Measurements from ENCODE around the gene COX11.
A peak's percentile ranks its signal among the peaks of the same experiment; 100 is the strongest.

COX11 gene, protein sequence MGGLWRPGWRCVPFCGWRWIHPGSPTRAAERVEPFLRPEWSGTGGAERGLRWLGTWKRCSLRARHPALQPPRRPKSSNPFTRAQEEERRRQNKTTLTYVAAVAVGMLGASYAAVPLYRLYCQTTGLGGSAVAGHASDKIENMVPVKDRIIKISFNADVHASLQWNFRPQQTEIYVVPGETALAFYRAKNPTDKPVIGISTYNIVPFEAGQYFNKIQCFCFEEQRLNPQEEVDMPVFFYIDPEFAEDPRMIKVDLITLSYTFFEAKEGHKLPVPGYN

DNA sequence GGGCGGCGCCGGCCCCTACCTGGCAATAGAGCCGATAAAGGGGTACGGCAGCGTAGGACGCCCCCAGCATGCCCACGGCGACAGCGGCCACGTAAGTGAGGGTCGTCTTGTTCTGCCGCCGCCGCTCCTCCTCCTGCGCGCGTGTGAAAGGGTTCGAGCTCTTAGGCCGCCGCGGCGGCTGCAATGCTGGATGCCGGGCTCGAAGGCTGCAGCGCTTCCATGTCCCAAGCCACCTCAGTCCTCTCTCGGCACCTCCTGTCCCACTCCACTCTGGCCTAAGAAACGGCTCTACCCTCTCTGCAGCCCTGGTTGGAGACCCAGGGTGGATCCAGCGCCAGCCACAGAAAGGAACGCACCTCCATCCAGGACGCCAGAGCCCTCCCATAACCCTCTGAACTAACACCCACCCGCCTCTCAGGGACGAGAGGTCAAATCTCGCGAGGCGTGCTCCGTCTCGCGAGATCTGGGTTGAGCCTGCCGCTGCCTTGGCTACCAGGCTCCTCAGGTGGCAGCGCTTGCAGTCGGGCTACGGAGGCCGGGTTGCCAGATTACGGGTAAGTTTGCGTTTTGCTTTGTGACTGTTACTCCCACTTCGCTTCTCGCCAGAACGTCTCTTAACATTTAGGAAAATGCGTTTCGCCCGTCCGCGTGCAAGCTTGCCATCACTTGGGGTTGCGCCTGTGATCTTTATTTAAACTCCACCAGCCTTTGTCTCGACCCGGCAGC is at the start of gene COX11, which contains the start of gene STXBP4:
Gene COX11 (minus strand): TSS at position 393 of the 726 bp plus-strand sequence. CDS start 8 bp downstream, at position 385.
Gene STXBP4 (plus strand): TSS at position 504 of the 726 bp plus-strand sequence. CDS start 17,455 bp downstream, outside the sequence.
- Mint-ChIP-seq H3K27ac (no peak within 1 kb of the TSS), H3K27me3 (no peaks in the 10 kb centered on the region), H3K36me3 (ENCODE audit: low read depth) (peaks cover 30% of the 10 kb centered on the region), H3K4me3 (no peak within 1 kb of the TSS), H3K4me1 (ENCODE audit: low read depth) (peaks cover 28% of the 10 kb centered on the region), H3K9me3 (no peaks in the 10 kb centered on the region)
- DNase-seq = peak; percentile 94

DNA sequence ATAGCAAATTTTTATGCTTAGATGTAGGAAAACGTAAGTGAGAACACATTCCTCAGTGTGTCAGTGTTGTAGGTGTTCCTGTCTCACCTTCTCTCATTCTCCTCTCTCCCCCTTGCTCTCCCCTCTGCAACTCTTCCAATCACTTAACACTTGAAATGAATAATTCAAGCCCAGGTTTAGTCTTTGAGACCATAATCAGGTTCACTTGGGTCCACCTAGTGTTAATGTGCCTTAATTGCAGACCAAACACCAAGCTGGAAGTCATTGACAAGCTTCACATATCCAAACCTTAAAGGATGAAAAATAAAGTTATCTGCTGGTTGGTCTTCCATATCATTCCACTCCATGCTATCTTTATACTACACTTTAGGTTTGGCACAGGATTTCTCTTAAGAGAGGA is 37.1 kb upstream of the COX11 start:
- Mint-ChIP-seq H3K4me3 (no peak overlapping the region), H3K27ac (no peak overlapping the region), H3K9me3 (no peaks in the 10 kb centered on the region), H3K36me3 (ENCODE audit: low read depth) (peaks cover 30% of the 10 kb centered on the region), H3K4me1 (ENCODE audit: low read depth) (no peaks in the 10 kb centered on the region), H3K27me3 (no peaks in the 10 kb centered on the region)
- DNase-seq = no peak

DNA sequence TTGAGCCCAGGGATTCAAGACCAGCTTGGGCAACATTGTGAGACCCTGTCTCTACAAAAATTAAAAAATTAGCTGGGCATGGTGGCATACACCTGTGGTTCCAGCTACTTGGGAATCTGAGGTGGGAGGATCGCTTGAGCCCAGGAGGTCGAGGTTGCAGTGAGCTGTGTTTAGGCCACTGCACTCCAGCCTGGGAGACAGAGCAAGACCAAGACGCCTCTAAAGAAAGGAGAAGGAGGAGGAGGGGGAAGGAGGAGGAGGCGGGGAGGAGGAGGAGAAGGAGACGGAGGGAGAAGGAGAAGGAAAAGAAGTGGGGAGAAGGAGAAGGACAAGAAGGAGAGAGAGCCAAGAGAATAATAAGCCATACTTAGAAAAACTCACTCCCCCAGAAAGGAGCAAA is 36.0 kb upstream of the COX11 start:
- Mint-ChIP-seq H3K27me3 (no peaks in the 10 kb centered on the region), H3K4me1 (ENCODE audit: low read depth) (no peaks in the 10 kb centered on the region), H3K9me3 (no peaks in the 10 kb centered on the region), H3K27ac (no peak overlapping the region), H3K36me3 (ENCODE audit: low read depth) (peaks cover 34% of the 10 kb centered on the region), H3K4me3 (no peak overlapping the region)
- DNase-seq = no peak

DNA sequence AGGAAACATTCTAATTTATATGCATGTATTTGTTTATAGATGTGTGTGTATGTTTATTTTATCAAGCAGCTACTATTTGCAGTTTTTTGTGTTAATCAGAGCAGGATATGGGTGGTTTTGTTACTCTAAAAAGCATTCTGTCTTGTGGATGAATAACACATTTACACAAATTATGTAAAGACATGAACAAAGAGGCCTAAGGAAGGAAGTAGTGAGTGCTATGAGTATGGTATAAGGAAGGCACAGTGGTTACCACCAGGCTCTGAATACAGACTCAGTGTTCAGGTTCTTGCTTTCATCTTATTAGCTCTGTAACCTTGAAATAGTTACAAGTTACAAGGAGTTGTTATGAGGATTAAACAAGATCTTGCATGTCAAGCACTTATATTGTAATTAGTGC is 34.0 kb upstream of the COX11 start:
- H3K27me3 Mint-ChIP-seq = no peaks in the 10 kb centered on the region
- H3K4me3 Mint-ChIP-seq = no peak overlapping the region
- no peak for DNase-seq
- H3K27ac Mint-ChIP-seq = no peak overlapping the region
- H3K36me3 Mint-ChIP-seq (ENCODE audit: low read depth) = peaks cover 26% of the 10 kb centered on the region
- H3K9me3 Mint-ChIP-seq = no peaks in the 10 kb centered on the region
- H3K4me1 Mint-ChIP-seq (ENCODE audit: low read depth) = no peaks in the 10 kb centered on the region

DNA sequence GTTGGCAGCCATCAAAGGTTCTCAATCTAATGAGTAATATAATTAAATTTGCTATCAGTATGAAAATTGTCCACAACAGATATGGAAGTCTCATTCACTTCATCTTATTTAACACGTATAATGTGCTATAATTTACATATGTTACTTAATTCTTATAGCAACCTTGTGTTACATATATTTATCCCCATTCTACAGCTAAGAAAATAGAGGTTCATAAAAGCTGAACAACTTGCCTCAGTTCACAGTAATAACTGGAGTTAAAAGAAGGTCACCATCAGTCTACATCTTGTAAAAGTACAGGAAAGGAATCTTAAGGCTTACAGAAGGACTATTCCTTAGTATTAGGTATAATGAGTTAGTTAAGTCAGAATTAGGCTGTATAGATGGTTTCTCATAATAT is 28.0 kb upstream of the COX11 start:
- H3K36me3 Mint-ChIP-seq (ENCODE audit: low read depth) = peaks cover 39% of the 10 kb centered on the region
- H3K27ac Mint-ChIP-seq = no peak overlapping the region
- DNase-seq = no peak
- H3K4me3 Mint-ChIP-seq = no peak overlapping the region
- no peaks in the 10 kb centered on the region for H3K4me1 Mint-ChIP-seq (ENCODE audit: low read depth)
- no peaks in the 10 kb centered on the region for H3K27me3 Mint-ChIP-seq
- no peaks in the 10 kb centered on the region for H3K9me3 Mint-ChIP-seq

DNA sequence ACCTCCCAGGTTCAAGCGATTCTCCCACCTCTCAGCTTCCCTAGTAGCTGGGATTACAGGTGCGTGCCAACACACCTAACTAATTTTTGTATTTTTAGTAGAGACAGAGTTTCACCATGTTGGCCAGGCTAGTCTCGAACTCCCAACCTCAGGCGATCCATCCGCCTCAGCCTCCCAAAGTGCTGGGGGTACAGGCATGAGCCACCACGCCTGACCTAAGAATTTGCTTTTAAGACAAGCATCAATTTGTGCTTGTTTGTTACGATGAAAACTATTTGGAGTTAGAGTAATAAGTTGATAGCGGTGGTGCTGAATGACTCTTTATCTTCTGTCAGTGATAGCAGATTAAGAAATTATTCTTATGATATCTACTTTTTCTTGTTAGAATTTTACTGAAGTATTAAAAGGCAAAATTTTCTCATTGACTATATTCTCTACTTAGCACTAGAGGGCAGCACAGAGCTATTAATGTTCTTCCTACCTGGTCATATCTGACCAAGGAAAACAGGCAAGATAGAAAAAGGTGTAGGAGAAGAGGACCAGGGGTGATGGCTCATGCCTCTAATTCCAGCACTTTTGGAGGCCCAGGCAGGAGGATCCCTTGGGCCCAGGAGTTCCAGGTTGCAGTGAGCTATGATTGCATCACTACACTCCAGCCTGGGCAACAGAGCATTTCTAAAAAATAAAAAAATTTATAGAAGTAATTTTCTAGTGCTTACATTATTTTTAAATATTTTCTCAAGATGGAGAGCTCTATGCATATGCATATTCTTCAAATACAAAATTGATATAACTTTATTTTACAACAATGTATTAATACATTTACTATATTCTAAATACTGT is 24.6 kb upstream of the COX11 start:
- Mint-ChIP-seq H3K4me1 (ENCODE audit: low read depth) (no peaks in the 10 kb centered on the region), H3K36me3 (ENCODE audit: low read depth) (peaks cover 19% of the 10 kb centered on the region), H3K27ac (no peak overlapping the region), H3K27me3 (no peaks in the 10 kb centered on the region), H3K4me3 (no peak overlapping the region), H3K9me3 (no peaks in the 10 kb centered on the region)
- peak; percentile 32 for DNase-seq

DNA sequence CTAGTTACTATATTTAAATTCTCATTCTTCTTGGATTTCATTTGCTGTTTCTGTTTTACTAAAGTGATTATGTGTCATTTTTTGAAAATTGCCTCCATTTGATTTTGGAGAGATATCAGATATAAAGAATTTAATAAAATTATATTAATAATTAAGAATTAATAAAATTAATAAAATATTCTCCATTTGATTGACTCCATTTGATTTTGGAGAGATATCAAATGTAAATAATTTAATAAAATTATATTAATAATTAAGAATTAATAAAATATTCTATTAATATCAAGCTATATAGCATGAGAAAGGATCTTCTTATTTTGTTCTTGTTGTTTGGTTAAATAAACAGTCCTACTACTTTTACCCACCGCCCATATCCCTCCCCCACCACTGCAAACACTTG is 23.1 kb upstream of the COX11 start:
- no peaks in the 10 kb centered on the region for H3K27me3 Mint-ChIP-seq

DNA sequence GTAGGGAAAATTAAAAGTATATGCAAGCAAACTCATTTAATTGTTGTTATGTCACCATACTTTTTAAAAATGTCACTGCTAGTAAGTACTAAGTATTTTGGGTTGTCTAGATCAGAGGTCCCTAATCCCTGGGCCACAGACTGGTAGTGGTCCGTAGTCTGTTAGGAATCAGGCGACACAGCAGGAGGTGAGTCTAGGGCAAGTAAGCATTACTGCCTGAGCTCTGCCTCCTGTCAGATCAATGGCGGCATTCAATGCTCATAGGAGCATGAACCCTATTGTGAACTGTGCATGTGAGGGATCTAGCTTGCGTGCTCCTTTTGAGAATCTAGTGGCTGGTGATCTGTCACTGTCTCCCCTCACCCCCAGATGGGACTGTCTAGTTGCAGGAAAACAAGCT is 21.7 kb upstream of the COX11 start:
- H3K9me3 Mint-ChIP-seq = no peaks in the 10 kb centered on the region
- DNase-seq = no peak
- H3K4me3 Mint-ChIP-seq = no peak overlapping the region
- H3K27ac Mint-ChIP-seq = no peak overlapping the region
- peaks cover 21% of the 10 kb centered on the region for H3K36me3 Mint-ChIP-seq (ENCODE audit: low read depth)
- H3K27me3 Mint-ChIP-seq = no peaks in the 10 kb centered on the region
- H3K4me1 Mint-ChIP-seq (ENCODE audit: low read depth) = no peaks in the 10 kb centered on the region

More for the DNA sequence above, 23.1 kb upstream of the COX11 start:
- H3K27ac Mint-ChIP-seq = no peak overlapping the region
- no peaks in the 10 kb centered on the region for H3K4me1 Mint-ChIP-seq (ENCODE audit: low read depth)
- no peak for DNase-seq
- H3K4me3 Mint-ChIP-seq = no peak overlapping the region
- H3K36me3 Mint-ChIP-seq (ENCODE audit: low read depth) = peaks cover 22% of the 10 kb centered on the region
- no peaks in the 10 kb centered on the region for H3K9me3 Mint-ChIP-seq

DNA sequence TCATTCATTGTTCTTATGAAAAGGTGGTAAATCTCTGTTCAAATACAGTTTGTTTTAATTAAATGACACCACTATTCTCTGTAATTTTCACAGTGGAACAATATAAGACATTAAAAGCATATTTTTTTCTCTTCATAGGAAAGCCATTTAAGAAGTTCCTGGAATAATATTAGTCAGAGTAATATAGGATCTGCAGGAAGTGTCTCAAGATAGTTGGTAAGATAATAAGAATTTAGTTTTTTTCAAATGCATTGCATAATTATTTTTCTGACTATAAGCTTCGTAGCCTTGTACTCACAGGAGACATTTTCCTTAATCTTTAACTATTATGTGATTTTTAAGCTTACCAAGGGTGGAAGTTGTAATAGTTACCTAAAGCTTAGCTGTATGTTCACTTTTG is 17.0 kb upstream of the COX11 start:
- Mint-ChIP-seq H3K27me3 (no peaks in the 10 kb centered on the region), H3K4me1 (ENCODE audit: low read depth) (no peaks in the 10 kb centered on the region), H3K36me3 (ENCODE audit: low read depth) (peaks cover 13% of the 10 kb centered on the region), H3K9me3 (no peaks in the 10 kb centered on the region), H3K27ac (no peak overlapping the region), H3K4me3 (no peak overlapping the region)
- DNase-seq = no peak

DNA sequence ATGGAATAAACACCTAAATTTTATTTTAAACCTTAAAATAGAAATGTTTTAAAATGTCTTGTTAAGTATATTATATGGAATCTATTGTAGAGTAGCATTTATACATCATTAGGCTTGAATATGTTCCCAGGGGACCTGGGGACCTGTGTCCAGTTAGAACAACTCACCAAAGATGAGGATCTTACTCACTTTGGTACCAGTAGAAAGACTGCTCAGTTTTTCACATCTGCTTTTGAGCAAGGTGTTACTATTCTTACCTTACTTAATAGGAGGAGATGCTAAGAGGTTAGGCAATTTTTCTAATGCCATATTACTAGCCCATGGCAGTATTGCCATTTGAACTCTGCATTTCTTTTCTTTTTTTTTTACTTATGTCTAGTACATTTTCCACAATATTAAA is 14.8 kb upstream of the COX11 start:
- Mint-ChIP-seq H3K36me3 (ENCODE audit: low read depth) (peaks cover 15% of the 10 kb centered on the region), H3K9me3 (peaks cover 2% of the 10 kb centered on the region), H3K4me1 (ENCODE audit: low read depth) (peaks cover 5% of the 10 kb centered on the region), H3K4me3 (no peak overlapping the region), H3K27me3 (no peaks in the 10 kb centered on the region), H3K27ac (no peak overlapping the region)
- DNase-seq = no peak

DNA sequence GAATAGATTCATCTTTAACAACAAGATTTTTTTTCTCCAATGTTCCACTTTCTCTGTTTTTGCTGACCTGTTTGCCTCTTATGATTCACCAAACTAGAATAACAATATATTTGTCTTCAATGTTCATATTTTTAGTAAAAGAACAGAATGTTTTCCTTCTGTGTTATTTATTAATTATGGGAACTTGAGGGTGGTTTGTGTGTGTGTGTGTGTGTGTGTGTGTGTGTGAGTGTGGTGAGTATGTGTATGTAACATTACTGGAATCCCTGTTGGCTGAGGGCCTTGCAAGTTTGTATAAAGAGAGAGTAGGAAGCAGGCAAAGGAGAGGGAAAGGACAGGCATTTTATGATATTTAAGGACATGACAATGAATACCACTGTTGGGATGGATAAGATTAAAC is 13.9 kb upstream of the COX11 start:
- Mint-ChIP-seq H3K4me1 (ENCODE audit: low read depth) (peaks cover 6% of the 10 kb centered on the region), H3K36me3 (ENCODE audit: low read depth) (peaks cover 12% of the 10 kb centered on the region), H3K4me3 (no peak overlapping the region), H3K9me3 (peaks cover 2% of the 10 kb centered on the region), H3K27me3 (no peaks in the 10 kb centered on the region), H3K27ac (no peak overlapping the region)
- no peak for DNase-seq

DNA sequence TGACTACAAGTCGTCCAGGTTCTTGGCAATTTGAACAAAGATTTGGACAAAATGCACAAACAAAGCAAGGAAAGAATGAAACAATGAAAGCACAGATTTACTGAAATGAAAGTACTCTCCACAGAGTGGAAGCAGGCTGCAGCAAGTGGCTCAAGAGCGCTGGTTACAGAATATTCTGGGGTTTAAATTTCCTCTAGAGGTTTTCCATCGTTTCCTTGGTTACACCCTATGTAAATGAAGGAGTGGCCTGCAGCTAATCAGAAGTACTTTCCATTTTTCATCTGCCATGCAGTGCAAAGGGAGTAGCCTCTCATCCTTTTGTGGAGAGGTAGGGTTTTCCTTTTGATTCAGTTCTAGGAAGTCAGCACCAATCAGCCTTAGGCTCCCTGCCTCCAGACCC is 11.9 kb upstream of the COX11 start:
- DNase-seq = no peak
- no peaks in the 10 kb centered on the region for H3K27me3 Mint-ChIP-seq
- peaks cover 2% of the 10 kb centered on the region for H3K9me3 Mint-ChIP-seq
- H3K27ac Mint-ChIP-seq = no peak overlapping the region
- H3K4me3 Mint-ChIP-seq = no peak overlapping the region
- H3K36me3 Mint-ChIP-seq (ENCODE audit: low read depth) = peaks cover 11% of the 10 kb centered on the region
- H3K4me1 Mint-ChIP-seq (ENCODE audit: low read depth) = peaks cover 14% of the 10 kb centered on the region

DNA sequence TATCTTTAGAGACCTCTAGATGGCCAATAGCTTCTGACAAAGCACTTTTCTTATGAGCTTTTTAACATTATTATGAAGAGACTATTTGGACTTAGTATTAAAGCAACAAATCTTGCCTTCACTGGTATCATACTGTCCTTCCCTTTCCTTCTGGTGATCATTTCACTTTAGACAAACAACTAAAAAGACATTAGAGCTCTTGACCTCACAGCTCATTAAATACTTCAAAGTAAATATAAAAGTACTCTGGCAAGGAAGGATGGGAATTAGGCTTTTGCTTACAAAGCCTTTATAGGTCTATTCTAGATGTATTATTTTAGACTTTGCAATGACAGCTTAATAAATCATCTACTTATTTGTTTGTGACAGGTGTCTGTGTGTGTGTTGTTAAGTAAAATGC is 11.2 kb upstream of the COX11 start:
- Mint-ChIP-seq H3K27me3 (no peaks in the 10 kb centered on the region), H3K4me1 (ENCODE audit: low read depth) (peaks cover 14% of the 10 kb centered on the region), H3K36me3 (ENCODE audit: low read depth) (peaks cover 11% of the 10 kb centered on the region), H3K9me3 (peaks cover 2% of the 10 kb centered on the region), H3K4me3 (no peak overlapping the region), H3K27ac (no peak overlapping the region)
- no peak for DNase-seq

DNA sequence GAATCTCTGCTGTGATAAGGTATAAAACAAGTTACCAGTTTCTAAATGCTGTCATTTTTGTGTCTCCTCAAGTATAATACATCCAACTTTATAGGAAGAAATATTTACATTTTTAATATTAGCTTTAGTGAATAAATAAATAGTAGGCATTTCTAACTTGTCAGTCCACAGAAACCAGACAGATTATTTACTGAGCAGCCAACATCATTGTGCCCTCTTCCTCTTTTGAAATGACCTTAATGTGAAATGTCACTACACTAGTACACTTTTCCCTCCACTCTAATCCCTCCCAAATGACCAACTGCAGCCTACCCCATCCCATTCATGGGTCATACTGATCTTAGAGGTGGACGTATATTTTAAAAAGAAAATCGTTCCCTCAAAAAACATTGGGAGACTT is 9.3 kb upstream of the COX11 start:
- DNase-seq = no peak
- H3K27ac Mint-ChIP-seq = no peak overlapping the region
- peaks cover 11% of the 10 kb centered on the region for H3K36me3 Mint-ChIP-seq (ENCODE audit: low read depth)
- peaks cover 14% of the 10 kb centered on the region for H3K4me1 Mint-ChIP-seq (ENCODE audit: low read depth)
- H3K27me3 Mint-ChIP-seq = no peaks in the 10 kb centered on the region
- peaks cover 2% of the 10 kb centered on the region for H3K9me3 Mint-ChIP-seq
- no peak overlapping the region for H3K4me3 Mint-ChIP-seq
